ENCODE results near the gene SEC16A.

GRCh38 chr9:136518623-136519022, 35.8 kb upstream of the SEC16A start:
- TF ChIP-seq CTCF (IDR thresholded peaks at IDR 0.05; ENCODE audit: low read length) (no peak), EZH2 (optimal IDR thresholded peaks at IDR 0.05; ENCODE audit: low read depth, low read length) (no peak)
